GM10266 (cell line): ENCODE measurements around the gene MAML2.

Source experiments
- DNase-seq: peaks from one replicate; pipeline ENCODE4 v3.0.0; 2012; ENCODE audit errors: extremely low spot score
- TF ChIP-seq, protein P1 (sequence below): IDR thresholded peaks from 2 replicates; pipeline ENCODE4 v1.5.1; 2012; ENCODE audit warnings: mild to moderate bottlenecking, low read depth; ENCODE audit not compliant: control insufficient read depth, insufficient read depth; ENCODE audit errors: missing control alignments

MAML2 gene

DNA sequence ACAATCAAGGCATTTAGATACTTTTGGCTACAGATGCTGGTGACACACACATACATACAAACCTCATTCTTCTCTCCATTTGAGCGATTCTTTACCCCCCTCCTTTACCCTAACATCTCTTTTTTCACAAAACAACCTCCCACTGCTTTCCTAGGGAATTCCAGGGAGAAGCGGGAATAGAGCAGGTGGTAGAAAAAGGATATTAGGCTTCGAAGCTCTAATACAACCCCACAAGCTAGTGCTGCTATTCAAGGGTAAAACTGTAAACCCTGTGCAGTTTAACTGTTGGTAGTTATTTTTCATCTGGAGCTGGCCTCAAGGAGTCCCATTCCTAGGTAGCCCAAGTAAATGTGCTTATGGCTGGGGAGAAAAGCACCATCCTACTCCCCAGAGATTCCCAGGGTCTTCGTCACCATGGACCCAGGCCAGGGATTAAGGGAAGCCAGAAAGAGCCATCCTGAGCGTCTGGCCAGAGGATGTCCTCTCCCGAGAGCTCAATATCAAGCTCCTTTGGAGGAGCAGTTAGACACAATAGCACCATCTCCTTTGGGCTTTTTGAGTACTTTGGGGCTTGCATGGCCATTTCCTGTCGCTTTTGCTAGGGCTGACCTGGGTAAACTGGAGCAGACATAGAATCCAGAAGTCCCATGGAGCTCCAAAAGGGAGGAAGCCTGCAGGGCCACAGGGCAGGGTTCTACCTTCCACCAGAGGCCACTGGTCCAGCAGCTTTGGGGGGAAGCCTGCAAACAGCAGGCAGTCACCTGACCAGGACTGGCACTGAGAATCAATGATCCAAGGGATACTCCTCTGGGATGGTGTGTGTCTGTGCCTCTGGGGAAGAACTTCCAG, 3.1 kb downstream of the MAML2 start:
- DNase-seq, result no peak
- TF ChIP-seq, protein P1, sequence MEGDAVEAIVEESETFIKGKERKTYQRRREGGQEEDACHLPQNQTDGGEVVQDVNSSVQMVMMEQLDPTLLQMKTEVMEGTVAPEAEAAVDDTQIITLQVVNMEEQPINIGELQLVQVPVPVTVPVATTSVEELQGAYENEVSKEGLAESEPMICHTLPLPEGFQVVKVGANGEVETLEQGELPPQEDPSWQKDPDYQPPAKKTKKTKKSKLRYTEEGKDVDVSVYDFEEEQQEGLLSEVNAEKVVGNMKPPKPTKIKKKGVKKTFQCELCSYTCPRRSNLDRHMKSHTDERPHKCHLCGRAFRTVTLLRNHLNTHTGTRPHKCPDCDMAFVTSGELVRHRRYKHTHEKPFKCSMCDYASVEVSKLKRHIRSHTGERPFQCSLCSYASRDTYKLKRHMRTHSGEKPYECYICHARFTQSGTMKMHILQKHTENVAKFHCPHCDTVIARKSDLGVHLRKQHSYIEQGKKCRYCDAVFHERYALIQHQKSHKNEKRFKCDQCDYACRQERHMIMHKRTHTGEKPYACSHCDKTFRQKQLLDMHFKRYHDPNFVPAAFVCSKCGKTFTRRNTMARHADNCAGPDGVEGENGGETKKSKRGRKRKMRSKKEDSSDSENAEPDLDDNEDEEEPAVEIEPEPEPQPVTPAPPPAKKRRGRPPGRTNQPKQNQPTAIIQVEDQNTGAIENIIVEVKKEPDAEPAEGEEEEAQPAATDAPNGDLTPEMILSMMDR, result no peak

DNA sequence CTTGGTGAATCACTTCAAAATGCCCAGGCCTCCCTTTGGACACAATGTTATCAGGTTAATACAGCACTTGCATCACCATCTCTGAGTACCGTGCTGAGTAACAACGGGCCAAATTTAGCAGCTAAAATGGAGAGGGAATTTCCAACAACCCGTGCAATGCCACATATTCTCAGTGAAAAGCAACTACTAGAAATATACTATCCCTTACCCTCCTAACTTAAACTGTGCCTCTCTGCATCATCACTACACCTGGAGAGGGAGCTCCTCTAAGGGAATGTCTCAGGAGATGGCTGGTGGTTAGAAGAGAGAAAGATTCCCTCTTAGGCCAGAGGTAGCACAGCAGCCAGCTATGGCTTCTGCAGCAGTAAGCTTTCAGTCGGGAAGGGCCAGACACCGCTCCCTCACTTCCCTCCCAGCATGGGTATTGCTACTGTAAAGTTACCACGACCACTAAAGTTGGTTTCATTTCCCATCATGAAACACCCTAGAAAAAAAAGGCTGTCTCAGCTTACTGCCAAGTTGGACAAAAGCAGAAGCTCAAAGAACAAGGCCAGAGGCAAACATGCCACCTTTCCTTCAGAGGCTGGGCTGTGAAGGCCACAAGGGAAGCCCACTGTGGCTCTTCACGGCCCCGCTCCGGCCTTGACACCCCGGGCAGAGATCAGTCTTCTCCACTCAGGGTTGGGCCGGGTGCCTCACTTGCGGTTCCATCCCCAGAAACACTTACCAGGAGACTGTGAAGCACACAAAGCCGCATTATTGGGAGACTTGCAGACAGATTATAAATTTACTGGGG, 3.9 kb downstream of the MAML2 start:
- DNase-seq, result peak; percentile 44

DNA sequence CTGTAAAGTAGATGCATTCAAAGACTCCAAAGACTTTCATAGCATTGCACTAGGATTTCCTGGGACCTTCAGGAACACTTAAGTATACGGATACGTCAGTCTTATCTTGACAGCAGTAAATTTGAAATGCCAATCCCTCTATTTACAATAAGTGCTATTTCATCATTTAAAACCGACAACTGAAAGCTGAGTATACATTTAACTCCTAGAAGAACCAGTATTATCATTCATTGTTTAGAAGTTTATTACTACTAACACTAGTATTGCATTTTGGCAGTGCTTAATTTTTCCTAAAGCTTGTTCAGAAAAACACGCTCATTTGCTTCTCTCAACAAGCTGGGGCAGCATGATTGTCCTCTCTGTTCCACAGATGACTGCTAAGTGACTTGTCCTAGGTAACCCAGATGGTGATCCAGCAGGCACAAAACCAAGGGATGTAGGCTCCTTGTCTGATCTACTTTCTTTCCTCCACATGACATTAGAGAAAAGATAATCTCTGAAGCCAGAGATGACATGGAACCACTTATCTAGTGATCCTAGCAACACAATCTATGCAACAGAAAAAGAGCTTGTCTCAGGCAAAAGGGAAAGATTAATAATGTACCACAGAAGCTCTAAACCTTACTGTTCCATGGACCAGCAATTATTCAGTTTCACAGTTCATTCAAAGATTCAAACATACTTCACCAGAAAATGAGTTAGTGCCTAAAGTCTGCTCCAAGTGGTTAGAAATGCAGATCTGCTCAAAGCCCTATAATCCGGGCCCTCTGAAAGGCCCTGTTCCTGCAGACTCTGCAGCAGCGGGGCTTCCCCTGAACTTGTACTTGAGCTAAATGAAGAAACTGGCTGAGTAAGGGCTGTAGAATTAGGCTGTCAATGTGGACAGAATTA, 5.2 kb downstream of the MAML2 start:
- TF ChIP-seq, protein P1, result no peak
- DNase-seq, result peak; percentile 47

More for the DNA sequence above, 3.9 kb downstream of the MAML2 start:
- TF ChIP-seq, protein P1, result no peak

DNA sequence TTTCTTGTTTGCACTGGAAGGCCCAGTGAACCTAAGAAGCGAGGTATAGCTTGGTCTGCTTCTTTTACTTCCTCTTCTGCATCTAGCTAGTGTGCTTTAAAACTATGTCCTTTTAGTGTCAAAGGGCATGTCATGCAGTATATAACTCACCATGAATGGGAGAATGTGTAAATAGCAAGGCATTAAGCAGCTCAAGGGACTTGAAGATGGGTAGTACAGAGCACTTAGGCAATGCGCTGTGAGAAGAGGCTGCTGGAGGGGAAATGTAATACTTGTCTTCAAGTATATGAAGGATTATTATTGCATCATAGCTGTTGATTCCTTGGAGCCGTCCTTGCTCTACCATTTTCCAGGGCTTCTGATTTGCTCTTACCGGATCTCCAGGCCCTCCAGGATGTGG, 7.6 kb downstream of the MAML2 start:
- TF ChIP-seq, protein P1, result no peak
- DNase-seq, result no peak

DNA sequence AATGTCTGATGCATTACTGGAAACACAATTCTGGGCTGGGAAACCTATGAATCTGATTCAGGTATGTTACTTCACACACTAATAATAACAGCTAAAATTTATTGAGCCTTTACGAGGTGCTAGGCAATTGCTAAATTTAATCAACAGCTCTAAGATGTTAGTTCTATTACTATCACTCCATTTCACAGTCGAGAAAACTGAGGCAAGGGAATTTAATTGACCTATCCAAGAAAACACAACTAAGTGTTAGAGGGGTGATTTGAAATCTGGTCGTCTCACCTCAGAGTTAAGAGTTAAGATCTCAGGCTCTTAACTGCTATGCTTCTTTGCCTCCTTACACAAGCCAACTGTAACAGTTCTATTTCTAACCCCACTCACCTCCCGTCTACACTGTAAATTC, 8.8 kb downstream of the MAML2 start:
- TF ChIP-seq, protein P1, result no peak
- DNase-seq, result no peak

DNA sequence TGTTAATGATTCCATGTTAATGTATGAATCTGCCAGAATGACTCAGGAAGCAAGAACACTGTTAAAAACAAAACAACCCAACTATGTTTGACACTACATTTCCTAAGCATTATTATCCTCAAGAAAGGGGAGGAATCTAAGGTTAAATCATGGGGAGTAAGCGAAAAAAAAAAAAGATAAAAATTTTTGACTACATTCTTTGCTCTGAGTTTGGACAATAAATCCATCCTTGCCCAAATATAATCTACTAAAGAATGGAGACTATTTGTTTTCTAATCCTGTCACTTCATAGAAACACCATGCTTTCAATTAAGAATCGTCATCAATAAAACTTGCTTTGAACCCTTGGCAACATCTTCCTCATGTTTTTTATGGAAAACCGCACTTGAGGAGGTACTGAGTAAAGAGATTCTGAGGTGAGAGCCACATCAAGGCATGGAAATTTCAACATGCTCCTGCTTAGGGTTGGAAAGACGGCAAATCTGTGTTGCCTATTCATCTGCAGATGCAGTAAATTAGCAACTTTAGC, 9.7 kb downstream of the MAML2 start:
- DNase-seq, result no peak
- TF ChIP-seq, protein P1, result no peak
